K562 (cell line): ENCODE data around the gene CZIB. TPM values are rescaled to one million over a fixed set of nuclear protein-coding genes. Genes with fewer than 3 reads are reported as not detected.

ENCODE experiments used
- ATAC-seq: fragments of 200-7000 bp; cut with Tn5 transposase; 3 replicates; pipeline ENCODE4 v1.9.1; 2020; ENCODE audit warnings: moderate library complexity
- BruUV-seq: library from RNA; stranded (reverse); fragments of 400-500 nt; replicated peaks from 2 replicates; lab custom pipeline; 2021; lab: Mats Ljungman, UMichigan
- CTCF ChIA-PET: fragments of 300-600 bp; formaldehyde crosslinking; extraction: SDS; loops from one replicate; lab custom pipeline; 2021; ENCODE audit warnings: low intra/inter-chr PET ratio; lab: Yijun Ruan, JAX
- POLR2A ChIA-PET: fragments of 300-600, 350-650 bp; sonication (Branson Sonifier 250); formaldehyde crosslinking; extraction: SDS; loops from one replicate; lab custom pipeline; 2021; ENCODE audit warnings: antibody characterized with exemption, inconsistent platforms; lab: Yijun Ruan, JAX
- DNase-seq, 4 experiments: peaks; one replicate each; pipeline versions ENCODE4 v3.0.0 to v3.0.0-alpha.2; 2011 to 2018; ENCODE audit warnings: low spot score in 3 of 4, mixed read lengths in 3 of 4; ENCODE audit errors: extremely low read depth in 1 of 4
- FAIRE-seq: peaks from 2 replicates; lab custom pipeline; 2011; peaks lifted over from hg19 to GRCh38; lab: Jason Lieb, UNC
- H2AFZ ChIP-seq: 2 replicates; pipeline ENCODE4 v1.6.0; 2011; ENCODE audit warnings: low read depth, low read length, control low read depth, inconsistent platforms
- H3K27ac ChIP-seq: fragments of 200-600 bp; 3 replicates; pipeline ENCODE4 v1.8.0; 2011; ENCODE audit warnings: low read depth, mild to moderate bottlenecking, control low read depth, inconsistent platforms, low read length, moderate library complexity, mixed read lengths; ENCODE audit errors: extremely low read depth
- H3K27me3 ChIP-seq, 2 experiments: fragments of 300-600 bp in 1 of 2; 2 replicates in 1 of 2; 3 replicates in 1 of 2; pipeline versions ENCODE4 v1.6.0 to v1.8.0; 2011; ENCODE audit warnings: inconsistent platforms in 2 of 2, low read length in 2 of 2, mild to moderate bottlenecking in 1 of 2, mixed read lengths in 1 of 2, moderate library complexity in 1 of 2; ENCODE audit not compliant: control insufficient read depth in 2 of 2, insufficient read depth in 2 of 2
- H3K36me3 ChIP-seq: fragments of 300-600 bp; 3 replicates; pipeline ENCODE4 v1.8.0; 2011; ENCODE audit warnings: mild to moderate bottlenecking, low read length, inconsistent platforms; ENCODE audit not compliant: control insufficient read depth, insufficient read depth
- H3K4me1 ChIP-seq, 2 experiments: fragments of 200-600 bp in 1 of 2; replicated peaks in 1 of 2; 2 replicates in 1 of 2; 3 replicates in 1 of 2; pipeline versions ENCODE4 v1.5.1 to v1.8.0; 2011; ENCODE audit warnings: inconsistent platforms in 2 of 2, low read length in 2 of 2, mild to moderate bottlenecking in 1 of 2, mixed read lengths in 1 of 2, moderate library complexity in 1 of 2; ENCODE audit not compliant: control insufficient read depth in 2 of 2, insufficient read depth in 2 of 2
- H3K4me2 ChIP-seq: 2 replicates; pipeline ENCODE4 v1.6.1; 2011; ENCODE audit warnings: low read length, control low read depth, inconsistent platforms, mixed read lengths; ENCODE audit not compliant: insufficient read depth
- H3K4me3 ChIP-seq: fragments of 200-600 bp; sonication (generic), shearing (Covaris generic); 2 replicates; pipeline ENCODE4 v1.5.1; 2016; ENCODE audit warnings: control low read depth, inconsistent platforms
- H3K79me2 ChIP-seq: fragments of 200-600 bp; 3 replicates; pipeline ENCODE4 v1.8.0; 2011; ENCODE audit warnings: low read length, inconsistent platforms; ENCODE audit not compliant: control insufficient read depth, insufficient read depth
- H3K9ac ChIP-seq, 2 experiments: 2 replicates each; pipeline versions ENCODE4 v1.6.0 to v1.6.1; 2011; ENCODE audit warnings: low read depth in 2 of 2, low read length in 2 of 2, control low read depth in 1 of 2, inconsistent platforms in 1 of 2, mild to moderate bottlenecking in 1 of 2, mixed read lengths in 1 of 2; ENCODE audit not compliant: insufficient read depth in 1 of 2
- H3K9me1 ChIP-seq: one replicate; pipeline ENCODE4 v1.6.0; 2011; ENCODE audit warnings: inconsistent platforms, mild to moderate bottlenecking, low read length, moderate library complexity; ENCODE audit not compliant: control insufficient read depth, insufficient read depth
- H3K9me3 ChIP-seq: replicated peaks from 2 replicates; pipeline ENCODE4 v1.5.1; 2011; ENCODE audit warnings: low read depth, low read length, inconsistent platforms; ENCODE audit not compliant: control insufficient read depth, insufficient read depth
- H4K20me1 ChIP-seq: replicated peaks from 2 replicates; pipeline ENCODE4 v1.6.1; 2011; ENCODE audit warnings: low read length, inconsistent platforms, mixed read lengths; ENCODE audit not compliant: control insufficient read depth, insufficient read depth
- ARID1B ChIP-seq: fragments of 450-650 bp; IDR thresholded peaks from 2 replicates; pipeline ENCODE4 v1.6.1; 2016; ENCODE audit warnings: antibody characterized with exemption, mild to moderate bottlenecking, inconsistent platforms
- ESRRA ChIP-seq: fragments of 450-650 bp; IDR thresholded peaks from 2 replicates; pipeline ENCODE4 v1.6.1; 2014; ENCODE audit warnings: low read depth, mild to moderate bottlenecking, moderate library complexity, borderline replicate concordance
- ETV6 ChIP-seq, 3 experiments: fragments of 150-350 bp in 1 of 3; sonication (generic) in 1 of 3; formaldehyde crosslinking in 1 of 3; IDR thresholded peaks; 2 replicates each; pipeline versions ENCODE4 v1.6.1 to v1.8.0; 2014 to 2022; ENCODE audit warnings: borderline replicate concordance in 2 of 3, low read depth in 2 of 3, antibody characterized with exemption in 1 of 3, low read length in 1 of 3, mild to moderate bottlenecking in 1 of 3, missing genetic modification reagents in 1 of 3
- GTF2E2 ChIP-seq: fragments of 200-800 bp; sonication (Bioruptor generic); IDR thresholded peaks from 2 replicates; pipeline ENCODE4 v1.6.1; 2016; ENCODE audit warnings: missing genetic modification characterization, missing compliant biosample characterization
- NR2C1 ChIP-seq, 2 experiments: fragments of 450-650 bp; IDR thresholded peaks; 2 replicates each; pipeline ENCODE4 v1.6.1; 2017; ENCODE audit warnings: mild to moderate bottlenecking in 2 of 2, antibody characterized with exemption in 1 of 2, inconsistent platforms in 1 of 2, missing compliant biosample characterization in 1 of 2, missing genetic modification characterization in 1 of 2
- NUFIP1 ChIP-seq: fragments of 450-650 bp; IDR thresholded peaks from 2 replicates; pipeline ENCODE4 v1.6.1; 2018; ENCODE audit not compliant: partially characterized antibody
- PTRF ChIP-seq: fragments of 450-650 bp; IDR thresholded peaks from 2 replicates; pipeline ENCODE4 v1.6.1; 2016; ENCODE audit warnings: mild to moderate bottlenecking, missing genetic modification characterization, missing compliant biosample characterization
- TOE1 ChIP-seq, 2 experiments: fragments of 450-650 bp in 1 of 2; sonication (generic) in 1 of 2; formaldehyde crosslinking in 1 of 2; IDR thresholded peaks; 2 replicates each; pipeline versions ENCODE4 v1.7.1 to v1.8.0; 2016 to 2022; ENCODE audit warnings: borderline replicate concordance in 2 of 2, mild to moderate bottlenecking in 2 of 2, antibody characterized with exemption in 1 of 2, inconsistent platforms in 1 of 2, low read depth in 1 of 2, missing genetic modification reagents in 1 of 2, moderate library complexity in 1 of 2
- ZNF174 ChIP-seq: fragments of 250-450 bp; sonication (Bioruptor Pico); IDR thresholded peaks from 2 replicates; pipeline ENCODE4 v1.4.0; 2020; ENCODE audit warnings: mild to moderate bottlenecking
- WGBS: fragments of 100-300 bp; shearing (Covaris generic); methylation state at CpG from one replicate; pipeline ENCODE4 v1.1.6; 2016; ENCODE audit warnings: low coverage, mixed read lengths; ENCODE audit not compliant: insufficient coverage; ENCODE audit errors: missing lambda C conversion rate; 5-methylcytosine and 5-hydroxymethylcytosine counted together
- in situ Hi-C: fragments of 300-500 bp; cut with MboI; formaldehyde crosslinking; loops from 4 replicates; pipeline ENCODE4 v1.15.0; 2018; ENCODE audit warnings: inconsistent platforms, mixed read lengths
- intact Hi-C: fragments of 100-400 bp; cut with micrococcal nuclease; formaldehyde crosslinking; loops from 2 replicates; pipeline ENCODE4 v1.14.2; 2022
- polyA plus RNA-seq, 8 experiments: library from polyadenylated mRNA; depleted of rRNA in 4 of 8; stranded (reverse) in 5 of 8; unstranded in 3 of 8; fragments of >200 nt; fragmentation: Nextera tagmentation in 2 of 8; fragmentation: Illumina TruSeq in 1 of 8; extraction: Ambion mirVana in 2 of 8; extraction: Trizol in 1 of 8; gene quantifications; 2 replicates each; pipeline versions ENCODE4 v1.2.1 to v1.2.3, GENCODE V29; 2011 to 2014; ENCODE audit warnings: inconsistent platforms in 1 of 8, missing spikeins in 1 of 8
- total RNA-seq, 7 experiments: library from RNA; depleted of rRNA in 6 of 7; stranded (reverse); fragments of >200 nt in 6 of 7; fragmentation: Illumina TruSeq in 2 of 7; extraction: Trizol in 2 of 7; gene quantifications; 2 replicates each; pipeline versions ENCODE4 v1.2.1 to v1.2.3, GENCODE V29; 2011 to 2021; ENCODE audit warnings: low replicate concordance in 1 of 7
- TF ChIP-seq, protein P1 (sequence below), 2 experiments: fragments of 450-650 bp; IDR thresholded peaks; 2 replicates each; pipeline ENCODE4 v1.6.1; 2018; ENCODE audit warnings: mild to moderate bottlenecking in 2 of 2, low read depth in 1 of 2; ENCODE audit not compliant: partially characterized antibody in 2 of 2
- TF ChIP-seq, protein P2 (sequence below): fragments of 450-650 bp; IDR thresholded peaks from 2 replicates; pipeline ENCODE4 v1.6.1; 2017; ENCODE audit warnings: antibody characterized with exemption, mild to moderate bottlenecking

The CZIB gene
- total and polyA plus RNA-seq, 9 of the 15 experiments (the other 6 are each of a cell fraction or from before 2014, with no cell fraction given) = 52.6 to 111 (median 80.0) TPM

DNA sequence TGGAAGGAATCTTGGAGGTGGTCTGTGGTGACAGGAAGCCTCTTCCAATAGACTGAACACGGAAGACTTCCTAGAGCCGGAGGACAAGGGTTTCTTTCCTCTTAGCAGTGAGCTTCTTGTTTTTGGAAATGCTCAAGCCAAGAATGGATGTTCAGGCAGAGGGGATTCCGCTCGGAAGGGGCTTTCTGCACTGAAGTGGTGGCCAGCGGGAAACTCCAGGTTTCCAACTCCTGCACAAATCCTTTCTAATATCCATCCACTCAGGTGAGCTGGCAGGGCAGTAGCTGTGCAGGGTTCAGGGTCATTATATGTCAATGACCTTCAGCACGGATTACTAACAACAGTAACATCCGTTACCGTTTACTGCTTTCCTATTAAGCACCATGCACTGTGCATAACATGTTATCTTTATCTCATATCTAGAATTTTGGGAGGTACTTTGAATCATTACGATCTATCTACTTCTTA, 24.4 kb downstream of the CZIB start:
- BruUV-seq = no TSS peak
- in situ Hi-C loops (loop anchor here (25.0 kb wide), 1 partner anchor 284 kb away; the partner anchor contains the start of gene ECHDC2), intact Hi-C loops (loop anchor here (10.0 kb wide), 1 partner anchor 199 kb away; no protein-coding TSS in a partner anchor)
- DNase-seq = peak in 1 of 4 experiments; percentile 25
- H3K4me1 ChIP-seq = peaks cover 16 to 21% of the 10 kb centered on the region in 2 experiments
- H4K20me1 ChIP-seq = no peaks in the 10 kb centered on the region
- H3K4me2 ChIP-seq = peak overlapping the region; percentile 96
- peak; percentile 42 for FAIRE-seq
- CTCF ChIA-PET = no interaction called here
- H3K27ac ChIP-seq = peak overlapping the region; percentile 90
- no peaks in the 10 kb centered on the region for H3K9me1 ChIP-seq
- H3K4me3 ChIP-seq = peak overlapping the region; percentile 94
- peaks cover 17% of the 10 kb centered on the region for H3K79me2 ChIP-seq
- H3K36me3 ChIP-seq = 0 out of 3 replicates have a peak, but pooled peaks cover 6% of the 10 kb centered on the region
- H3K9me3 ChIP-seq = no peaks in the 10 kb centered on the region
- peak; percentile 6; the same call in 1 of the 3 replicates for ATAC-seq
- POLR2A ChIA-PET = interaction anchor here (0.8 to 2.0 kb wide), 6 partner anchors 10 to 130 kb away, joined by 3 to 13 read pairs (median 4); no protein-coding TSS in a partner anchor
- H3K27me3 ChIP-seq = no peaks in the 10 kb centered on the region
- peak overlapping the region in 1 of 2 experiments; percentile 93; a peak in 3 of 4 replicates for H3K9ac ChIP-seq
- peak overlapping the region; percentile 90 for H2AFZ ChIP-seq
- 35% methylated on average over 9 of the region's 9 CpGs for WGBS
- TF ChIP-seq NR2C1 (IDR thresholded peaks at IDR 0.05) = peak; percentile 30; the same call in 1 of the 2 replicates
- TF ChIP-seq NR2C1 (tag; IDR thresholded peaks at IDR 0.05) = 0 out of 2 replicates have a peak, but pooled peaks have one; percentile 40
- TF ChIP-seq ZNF174 (CRISPR knock-in tag) = no peak
- no peak for TF ChIP-seq TOE1 (IDR thresholded peaks at IDR 0.05; ENCODE audit: borderline replicate concordance)
- TF ChIP-seq TOE1 (CRISPR knock-in tag; IDR thresholded peaks at IDR 0.05; ENCODE audit: borderline replicate concordance, low read depth) = 0 out of 2 replicates have a peak, but pooled peaks have one; percentile 55
- TF ChIP-seq ARID1B = peak; percentile 49; the same call in 1 of the 2 replicates
- TF ChIP-seq ETV6 (IDR thresholded peaks at IDR 0.05; ENCODE audit: borderline replicate concordance in 1 of 2, low read depth in 2 of 2, low read length in 1 of 2) = no peak
- TF ChIP-seq ETV6 (CRISPR knock-in tag; IDR thresholded peaks at IDR 0.05; ENCODE audit: borderline replicate concordance) = 0 out of 2 replicates have a peak, but pooled peaks have one; percentile 5
- peak; percentile 66; the same call in 1 of the 2 replicates for TF ChIP-seq ESRRA
- TF ChIP-seq, protein P1, sequence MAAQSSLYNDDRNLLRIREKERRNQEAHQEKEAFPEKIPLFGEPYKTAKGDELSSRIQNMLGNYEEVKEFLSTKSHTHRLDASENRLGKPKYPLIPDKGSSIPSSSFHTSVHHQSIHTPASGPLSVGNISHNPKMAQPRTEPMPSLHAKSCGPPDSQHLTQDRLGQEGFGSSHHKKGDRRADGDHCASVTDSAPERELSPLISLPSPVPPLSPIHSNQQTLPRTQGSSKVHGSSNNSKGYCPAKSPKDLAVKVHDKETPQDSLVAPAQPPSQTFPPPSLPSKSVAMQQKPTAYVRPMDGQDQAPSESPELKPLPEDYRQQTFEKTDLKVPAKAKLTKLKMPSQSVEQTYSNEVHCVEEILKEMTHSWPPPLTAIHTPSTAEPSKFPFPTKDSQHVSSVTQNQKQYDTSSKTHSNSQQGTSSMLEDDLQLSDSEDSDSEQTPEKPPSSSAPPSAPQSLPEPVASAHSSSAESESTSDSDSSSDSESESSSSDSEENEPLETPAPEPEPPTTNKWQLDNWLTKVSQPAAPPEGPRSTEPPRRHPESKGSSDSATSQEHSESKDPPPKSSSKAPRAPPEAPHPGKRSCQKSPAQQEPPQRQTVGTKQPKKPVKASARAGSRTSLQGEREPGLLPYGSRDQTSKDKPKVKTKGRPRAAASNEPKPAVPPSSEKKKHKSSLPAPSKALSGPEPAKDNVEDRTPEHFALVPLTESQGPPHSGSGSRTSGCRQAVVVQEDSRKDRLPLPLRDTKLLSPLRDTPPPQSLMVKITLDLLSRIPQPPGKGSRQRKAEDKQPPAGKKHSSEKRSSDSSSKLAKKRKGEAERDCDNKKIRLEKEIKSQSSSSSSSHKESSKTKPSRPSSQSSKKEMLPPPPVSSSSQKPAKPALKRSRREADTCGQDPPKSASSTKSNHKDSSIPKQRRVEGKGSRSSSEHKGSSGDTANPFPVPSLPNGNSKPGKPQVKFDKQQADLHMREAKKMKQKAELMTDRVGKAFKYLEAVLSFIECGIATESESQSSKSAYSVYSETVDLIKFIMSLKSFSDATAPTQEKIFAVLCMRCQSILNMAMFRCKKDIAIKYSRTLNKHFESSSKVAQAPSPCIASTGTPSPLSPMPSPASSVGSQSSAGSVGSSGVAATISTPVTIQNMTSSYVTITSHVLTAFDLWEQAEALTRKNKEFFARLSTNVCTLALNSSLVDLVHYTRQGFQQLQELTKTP (IDR thresholded peaks at IDR 0.05; ENCODE audit: low read depth in 1 of 2, partially characterized antibody in 2 of 2) = peak in 1 of 2 experiments; percentile 45
- TF ChIP-seq PTRF (tag) = no peak
- TF ChIP-seq, protein P2, sequence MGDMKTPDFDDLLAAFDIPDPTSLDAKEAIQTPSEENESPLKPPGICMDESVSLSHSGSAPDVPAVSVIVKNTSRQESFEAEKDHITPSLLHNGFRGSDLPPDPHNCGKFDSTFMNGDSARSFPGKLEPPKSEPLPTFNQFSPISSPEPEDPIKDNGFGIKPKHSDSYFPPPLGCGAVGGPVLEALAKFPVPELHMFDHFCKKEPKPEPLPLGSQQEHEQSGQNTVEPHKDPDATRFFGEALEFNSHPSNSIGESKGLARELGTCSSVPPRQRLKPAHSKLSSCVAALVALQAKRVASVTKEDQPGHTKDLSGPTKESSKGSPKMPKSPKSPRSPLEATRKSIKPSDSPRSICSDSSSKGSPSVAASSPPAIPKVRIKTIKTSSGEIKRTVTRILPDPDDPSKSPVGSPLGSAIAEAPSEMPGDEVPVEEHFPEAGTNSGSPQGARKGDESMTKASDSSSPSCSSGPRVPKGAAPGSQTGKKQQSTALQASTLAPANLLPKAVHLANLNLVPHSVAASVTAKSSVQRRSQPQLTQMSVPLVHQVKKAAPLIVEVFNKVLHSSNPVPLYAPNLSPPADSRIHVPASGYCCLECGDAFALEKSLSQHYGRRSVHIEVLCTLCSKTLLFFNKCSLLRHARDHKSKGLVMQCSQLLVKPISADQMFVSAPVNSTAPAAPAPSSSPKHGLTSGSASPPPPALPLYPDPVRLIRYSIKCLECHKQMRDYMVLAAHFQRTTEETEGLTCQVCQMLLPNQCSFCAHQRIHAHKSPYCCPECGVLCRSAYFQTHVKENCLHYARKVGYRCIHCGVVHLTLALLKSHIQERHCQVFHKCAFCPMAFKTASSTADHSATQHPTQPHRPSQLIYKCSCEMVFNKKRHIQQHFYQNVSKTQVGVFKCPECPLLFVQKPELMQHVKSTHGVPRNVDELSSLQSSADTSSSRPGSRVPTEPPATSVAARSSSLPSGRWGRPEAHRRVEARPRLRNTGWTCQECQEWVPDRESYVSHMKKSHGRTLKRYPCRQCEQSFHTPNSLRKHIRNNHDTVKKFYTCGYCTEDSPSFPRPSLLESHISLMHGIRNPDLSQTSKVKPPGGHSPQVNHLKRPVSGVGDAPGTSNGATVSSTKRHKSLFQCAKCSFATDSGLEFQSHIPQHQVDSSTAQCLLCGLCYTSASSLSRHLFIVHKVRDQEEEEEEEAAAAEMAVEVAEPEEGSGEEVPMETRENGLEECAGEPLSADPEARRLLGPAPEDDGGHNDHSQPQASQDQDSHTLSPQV = peak; percentile 8; the same call in 1 of the 2 replicates
- TF ChIP-seq NUFIP1 = peak; percentile 51
- peak; percentile 48; the same call in 1 of the 2 replicates for TF ChIP-seq GTF2E2
